Measurements from ENCODE around the gene XPO5. TPM values are rescaled to one million over a fixed set of nuclear protein-coding genes. Genes with fewer than 3 reads are reported as not detected.

XPO5 gene
- total RNA-seq (10 to 100 TPM; 20.4 to 33.1 (median 24.8) TPM), polyA plus RNA-seq (1 to 10 TPM; 7.1 to 9.4 (median 8.2) TPM)
- long read RNA-seq, donor 1, full-length matches to known transcripts, result 2 of 2 reads
- long read RNA-seq, donor 1, partial matches to known transcripts, result 0 of 2 reads
- long read RNA-seq, donor 1, other reads (novel, unspliced or antisense), result 0 of 2 reads
- long read RNA-seq, donor 2, result 0 reads

DNA sequence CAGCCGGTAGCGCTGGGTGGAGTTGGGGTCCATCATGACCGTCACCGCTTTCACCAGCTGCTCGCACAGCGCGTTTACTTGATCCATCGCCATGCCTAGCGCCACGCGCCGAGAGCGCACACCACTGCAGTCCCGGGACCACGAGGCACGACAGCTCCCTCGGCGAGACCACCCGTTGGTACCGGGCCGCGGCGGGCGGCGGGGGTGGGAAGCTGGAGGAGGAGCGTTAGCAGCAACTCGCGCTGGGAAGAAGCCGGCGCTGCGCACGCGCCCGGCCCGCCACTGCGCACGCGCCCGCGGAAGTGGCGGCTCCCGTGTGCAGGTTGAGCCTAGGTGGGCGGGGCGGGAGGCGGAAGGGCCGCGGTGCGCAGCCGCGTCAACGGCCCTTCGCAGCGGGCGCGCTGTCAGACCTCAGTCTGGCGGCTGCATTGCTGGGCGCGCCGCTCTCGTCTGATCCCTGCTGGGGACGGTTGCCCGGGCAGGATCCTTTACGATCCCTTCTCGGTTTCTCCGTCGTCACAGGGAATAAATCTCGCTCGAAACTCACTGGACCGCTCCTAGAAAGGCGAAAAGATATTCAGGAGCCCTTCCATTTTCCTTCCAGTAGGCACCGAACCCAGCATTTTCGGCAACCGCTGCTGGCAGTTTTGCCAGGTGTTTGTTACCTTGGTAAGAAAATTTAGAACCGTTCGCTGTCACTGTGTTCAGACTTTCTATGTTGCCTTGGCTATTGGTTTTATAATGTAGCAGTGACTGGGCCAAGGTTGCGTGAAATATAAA, at the start of gene XPO5, which contains the start of gene POLH:
XPO5 (minus strand) TSS at position 267 of the 780 bp plus-strand sequence; CDS start at position 93, 174 bp downstream.
POLH (plus strand) TSS at position 414 of the 780 bp plus-strand sequence. CDS start 6,135 bp downstream, outside the sequence.
- Histone ChIP-seq H3K4me1 (peaks cover 26 to 56% (median 46%) of the 10 kb centered on the region in 6 donors), H3K36me3 (peaks cover 0 to 27% (median 16%) of the 10 kb centered on the region in 6 donors), H3K27ac (peak within 1 kb of the TSS; percentile 43 to 90 (median 80)), H3K9me3 (no peaks in the 10 kb centered on the region), H3K4me3 (peak within 1 kb of the TSS; percentile 88 to 100 (median 98)), H3K27me3 (replicated peaks in 1 of 7) (no peaks in the 10 kb centered on the region)
- intact Hi-C loops (cut with DNase I; ENCODE audit: low total_unique reads), result no loop called here
- peak; percentile 98 for DNase-seq
- WGBS, 5 donors, result 1 to 2% (median 1%) methylated on average over 35 to 76 of the region's 76 CpGs
- TF ChIP-seq POLR2A (IDR thresholded peaks at IDR 0.05) (peak; percentile 75 to 89 (median 82)), POLR2AphosphoS5 (IDR thresholded peaks at IDR 0.05) (peak; percentile 95 to 99 (median 97))
- TF ChIP-seq, protein P1, sequence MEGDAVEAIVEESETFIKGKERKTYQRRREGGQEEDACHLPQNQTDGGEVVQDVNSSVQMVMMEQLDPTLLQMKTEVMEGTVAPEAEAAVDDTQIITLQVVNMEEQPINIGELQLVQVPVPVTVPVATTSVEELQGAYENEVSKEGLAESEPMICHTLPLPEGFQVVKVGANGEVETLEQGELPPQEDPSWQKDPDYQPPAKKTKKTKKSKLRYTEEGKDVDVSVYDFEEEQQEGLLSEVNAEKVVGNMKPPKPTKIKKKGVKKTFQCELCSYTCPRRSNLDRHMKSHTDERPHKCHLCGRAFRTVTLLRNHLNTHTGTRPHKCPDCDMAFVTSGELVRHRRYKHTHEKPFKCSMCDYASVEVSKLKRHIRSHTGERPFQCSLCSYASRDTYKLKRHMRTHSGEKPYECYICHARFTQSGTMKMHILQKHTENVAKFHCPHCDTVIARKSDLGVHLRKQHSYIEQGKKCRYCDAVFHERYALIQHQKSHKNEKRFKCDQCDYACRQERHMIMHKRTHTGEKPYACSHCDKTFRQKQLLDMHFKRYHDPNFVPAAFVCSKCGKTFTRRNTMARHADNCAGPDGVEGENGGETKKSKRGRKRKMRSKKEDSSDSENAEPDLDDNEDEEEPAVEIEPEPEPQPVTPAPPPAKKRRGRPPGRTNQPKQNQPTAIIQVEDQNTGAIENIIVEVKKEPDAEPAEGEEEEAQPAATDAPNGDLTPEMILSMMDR (IDR thresholded peaks at IDR 0.05 in 8 of 11, conservative IDR thresholded peaks at IDR 0.05 in 3 of 11), result peak in 4 of 11 experiments; percentile 4 to 47 (median 29)

DNA sequence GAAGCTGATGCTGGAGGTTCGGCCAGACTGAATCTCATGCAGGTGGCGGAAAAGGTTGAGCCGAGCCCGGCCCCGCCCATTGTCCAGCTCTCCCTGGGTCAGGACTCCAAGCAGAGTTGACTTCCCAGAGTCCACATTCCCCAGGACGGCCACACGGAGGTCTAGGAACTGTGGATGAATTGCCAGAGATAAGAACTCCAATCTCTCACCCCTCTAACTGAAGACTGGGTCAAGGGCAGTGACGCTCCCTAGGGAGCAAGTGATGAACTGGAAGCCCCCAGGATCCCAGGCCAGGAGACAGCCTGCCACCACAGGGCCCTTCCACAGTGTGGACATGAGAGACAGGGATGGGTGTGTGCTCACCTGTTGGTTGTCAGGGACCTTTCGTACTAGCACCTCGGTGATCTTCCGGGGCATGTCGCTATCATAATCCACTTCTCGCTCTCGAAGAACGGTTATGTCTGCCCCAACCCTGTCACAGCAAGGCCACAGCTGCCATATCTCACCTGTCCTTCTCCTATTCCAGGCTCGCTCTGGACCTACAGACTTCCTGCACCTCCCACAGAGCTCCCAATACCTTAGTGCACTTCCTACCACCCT, 49.7 kb upstream of the XPO5 start:
- 91 to 96% (median 94%) methylated on average over 15 to 16 of the region's 16 CpGs for WGBS, 5 donors

DNA sequence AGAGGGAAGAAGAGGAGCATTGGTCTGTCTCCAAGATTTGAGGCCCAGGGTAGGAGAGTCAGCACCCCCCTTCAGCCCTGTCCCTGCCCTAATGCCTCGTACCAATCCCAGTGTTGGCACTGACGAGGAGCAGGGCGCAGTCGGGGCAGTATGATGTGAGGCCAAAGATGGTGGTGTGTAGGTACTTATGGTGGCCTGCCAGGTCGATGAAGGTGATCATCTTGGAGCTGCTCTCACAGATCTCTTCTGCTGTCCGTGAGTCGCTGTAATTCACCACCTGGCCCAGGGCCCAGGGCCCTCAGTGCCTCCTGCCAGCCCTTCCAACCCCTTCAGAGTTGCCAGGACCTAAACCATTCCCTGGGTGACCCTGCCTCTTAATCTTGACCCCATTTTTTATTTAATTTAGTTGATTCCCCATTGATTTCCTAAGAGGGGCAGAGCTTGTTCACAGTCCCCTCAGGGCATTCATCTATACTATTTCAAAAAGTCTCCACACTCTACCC, 49.0 kb upstream of the XPO5 start:
- no peak for TF ChIP-seq POLR2A (IDR thresholded peaks at IDR 0.05)
- TF ChIP-seq POLR2AphosphoS5 (IDR thresholded peaks at IDR 0.05), result no peak
- TF ChIP-seq, protein P1 (IDR thresholded peaks at IDR 0.05 in 8 of 11, conservative IDR thresholded peaks at IDR 0.05 in 3 of 11), result no peak
- intact Hi-C loops (cut with DNase I; ENCODE audit: low total_unique reads), result no loop called here
- Histone ChIP-seq H3K4me1 (peaks cover 10 to 37% (median 25%) of the 10 kb centered on the region in 6 donors), H3K9me3 (no peaks in the 10 kb centered on the region), H3K36me3 (peaks cover 0 to 68% (median 60%) of the 10 kb centered on the region in 6 donors), H3K27me3 (replicated peaks in 1 of 7) (no peaks in the 10 kb centered on the region), H3K4me3 (no peak overlapping the region), H3K27ac (no peak overlapping the region)
- no peak for DNase-seq
- 93 to 96% (median 95%) methylated on average over 7 of the region's 7 CpGs for WGBS, 5 donors

More for the DNA sequence above, 49.7 kb upstream of the XPO5 start:
- intact Hi-C loops (cut with DNase I; ENCODE audit: low total_unique reads), result no loop called here
- no peak overlapping the region for H3K27ac ChIP-seq
- H3K4me3 ChIP-seq, result no peak overlapping the region
- no peak for DNase-seq
- H3K9me3 ChIP-seq, result no peaks in the 10 kb centered on the region
- H3K4me1 ChIP-seq, result peaks cover 10 to 43% (median 31%) of the 10 kb centered on the region in 6 donors
- H3K27me3 ChIP-seq (replicated peaks in 1 of 7), result no peaks in the 10 kb centered on the region
- H3K36me3 ChIP-seq, result peaks cover 0 to 61% (median 57%) of the 10 kb centered on the region in 6 donors
- no peak for TF ChIP-seq POLR2AphosphoS5 (IDR thresholded peaks at IDR 0.05)
- TF ChIP-seq, protein P1 (IDR thresholded peaks at IDR 0.05 in 8 of 11, conservative IDR thresholded peaks at IDR 0.05 in 3 of 11), result no peak
- TF ChIP-seq POLR2A (IDR thresholded peaks at IDR 0.05), result no peak
